ENCODE measurements around the gene CDK18. TPM values are rescaled to one million over a fixed set of nuclear protein-coding genes. Genes with fewer than 3 reads are reported as not detected.

Gene CDK18
- total RNA-seq, 1 experiment from 2014 or later, result 38.5 TPM

DNA sequence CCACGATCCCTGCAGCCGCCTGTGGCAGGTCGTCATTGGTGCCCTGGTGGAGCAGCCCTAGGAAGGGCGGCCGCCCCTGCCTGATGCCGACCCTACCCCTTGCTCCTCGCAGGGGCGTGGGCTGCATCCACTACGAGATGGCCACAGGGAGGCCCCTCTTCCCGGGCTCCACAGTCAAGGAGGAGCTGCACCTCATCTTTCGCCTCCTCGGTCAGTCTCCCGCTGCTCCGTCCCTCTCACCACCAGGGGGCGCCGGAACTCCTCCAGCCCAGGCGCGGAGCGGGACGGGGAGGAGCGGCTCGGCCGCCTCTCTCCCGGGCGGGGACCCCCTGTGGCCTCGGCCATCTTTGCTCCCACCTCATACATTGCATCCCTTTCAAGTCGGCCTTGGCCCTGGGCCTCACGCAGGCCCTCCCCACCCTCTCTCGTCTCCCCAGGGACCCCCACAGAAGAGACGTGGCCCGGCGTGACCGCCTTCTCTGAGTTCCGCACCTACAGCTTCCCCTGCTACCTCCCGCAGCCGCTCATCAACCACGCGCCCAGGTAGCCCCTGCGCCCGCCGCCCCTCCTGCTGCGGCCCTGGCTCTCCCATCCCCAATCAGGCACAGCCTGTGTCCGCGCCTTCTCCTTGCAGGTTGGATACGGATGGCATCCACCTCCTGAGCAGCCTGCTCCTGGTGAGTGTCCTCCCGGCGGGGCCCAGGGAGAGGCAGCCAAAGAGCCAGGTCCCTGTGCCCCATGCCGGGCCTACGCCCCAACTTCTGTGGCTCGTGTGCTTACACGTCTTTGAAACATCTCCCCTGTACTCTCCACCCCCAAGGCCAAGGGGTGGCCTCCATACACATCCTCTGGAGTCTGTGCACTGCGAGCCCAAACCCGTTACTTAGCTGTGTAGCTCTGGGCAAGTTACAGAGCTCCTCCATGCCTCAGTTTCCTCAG, 24.7 kb downstream of the CDK18 start:
- Histone ChIP-seq H3K23me2 (ENCODE audit: insufficient read length, low read depth, low read length, poor library complexity, severe bottlenecking) (no peaks in the 10 kb centered on the region), H2AFZ (ENCODE audit: low read length) (no peak overlapping the region), H2BK12ac (ENCODE audit: insufficient read length, low read depth, low read length) (no peak overlapping the region), H4K91ac (ENCODE audit: insufficient read length, low read depth, low read length) (no peak overlapping the region), H3K79me1 (ENCODE audit: insufficient read depth, low read depth, low read length, poor library complexity, severe bottlenecking) (no peaks in the 10 kb centered on the region), H3K18ac (ENCODE audit: insufficient read length, low read depth, low read length) (peak overlapping the region; percentile 15), H3K14ac (ENCODE audit: insufficient read depth, low read length) (no peak overlapping the region), H2AK5ac (ENCODE audit: insufficient read length, low read length) (no peak overlapping the region), H3K9me3 (ENCODE audit: control insufficient read depth, low read depth, low read length) (no peaks in the 10 kb centered on the region), H3K79me2 (ENCODE audit: insufficient read depth, low read length) (no peaks in the 10 kb centered on the region), H2BK5ac (ENCODE audit: insufficient read length, low read length) (no peak overlapping the region), H3K27ac (ENCODE audit: insufficient read length, low read depth, low read length) (no peak overlapping the region), H3K56ac (ENCODE audit: insufficient read length, low read depth, low read length) (no peak overlapping the region), H3K9ac (ENCODE audit: extremely low read depth, insufficient read length, low read length) (no peak overlapping the region), H3K4ac (ENCODE audit: low read depth, low read length) (no peak overlapping the region), H2BK120ac (ENCODE audit: low read depth, low read length, poor library complexity, severe bottlenecking) (no peak overlapping the region), H4K8ac (replicated peaks; ENCODE audit: insufficient read length, low read depth, low read length) (no peak overlapping the region), H4K5ac (ENCODE audit: insufficient read length, low read depth, low read length) (no peak overlapping the region), H3K27me3 (ENCODE audit: insufficient read depth, low read length) (no peaks in the 10 kb centered on the region), H4K20me1 (ENCODE audit: control insufficient read depth, insufficient read depth, insufficient read length) (no peaks in the 10 kb centered on the region), H2BK20ac (ENCODE audit: low read depth, low read length, poor library complexity, severe bottlenecking) (no peak overlapping the region), H3T11ph (ENCODE audit: low read length) (no peak overlapping the region), H2BK15ac (ENCODE audit: low read depth, low read length) (no peak overlapping the region), H3K23ac (ENCODE audit: insufficient read length, low read depth, low read length) (no peak overlapping the region), H3K4me1 (ENCODE audit: insufficient read depth, low read length) (no peaks in the 10 kb centered on the region), H3K4me2 (ENCODE audit: insufficient read depth, insufficient read length, low read length) (peak overlapping the region; percentile 8)
- H3K36me3 Mint-ChIP-seq (ENCODE audit: insufficient read depth in 1 of 3, low read depth in 3 of 3), result peaks cover 22 to 69% (median 42%) of the 10 kb centered on the region in 3 experiments; a peak in 6 of 7 replicates
- H3K9me3 Mint-ChIP-seq, result no peaks in the 10 kb centered on the region
- no peak overlapping the region for H3K27ac Mint-ChIP-seq
- peaks cover 9 to 21% of the 10 kb centered on the region in 2 experiments for H3K4me1 Mint-ChIP-seq
- TF ChIP-seq, protein P1, sequence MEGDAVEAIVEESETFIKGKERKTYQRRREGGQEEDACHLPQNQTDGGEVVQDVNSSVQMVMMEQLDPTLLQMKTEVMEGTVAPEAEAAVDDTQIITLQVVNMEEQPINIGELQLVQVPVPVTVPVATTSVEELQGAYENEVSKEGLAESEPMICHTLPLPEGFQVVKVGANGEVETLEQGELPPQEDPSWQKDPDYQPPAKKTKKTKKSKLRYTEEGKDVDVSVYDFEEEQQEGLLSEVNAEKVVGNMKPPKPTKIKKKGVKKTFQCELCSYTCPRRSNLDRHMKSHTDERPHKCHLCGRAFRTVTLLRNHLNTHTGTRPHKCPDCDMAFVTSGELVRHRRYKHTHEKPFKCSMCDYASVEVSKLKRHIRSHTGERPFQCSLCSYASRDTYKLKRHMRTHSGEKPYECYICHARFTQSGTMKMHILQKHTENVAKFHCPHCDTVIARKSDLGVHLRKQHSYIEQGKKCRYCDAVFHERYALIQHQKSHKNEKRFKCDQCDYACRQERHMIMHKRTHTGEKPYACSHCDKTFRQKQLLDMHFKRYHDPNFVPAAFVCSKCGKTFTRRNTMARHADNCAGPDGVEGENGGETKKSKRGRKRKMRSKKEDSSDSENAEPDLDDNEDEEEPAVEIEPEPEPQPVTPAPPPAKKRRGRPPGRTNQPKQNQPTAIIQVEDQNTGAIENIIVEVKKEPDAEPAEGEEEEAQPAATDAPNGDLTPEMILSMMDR (conservative IDR thresholded peaks at IDR 0.05), result peak; percentile 99
- H3K27me3 Mint-ChIP-seq (ENCODE audit: low read depth), result peaks cover 6% of the 10 kb centered on the region
- H3K4me3 Mint-ChIP-seq, result peak overlapping the region in 1 of 2 experiments; percentile 24; a peak in 2 of 5 replicates
- peak; percentile 90 for DNase-seq
- WGBS (ENCODE audit: extremely low coverage, insufficient read length, low lambda C conversion rate), result no CpG with 5 or more reads among the region's 53 CpGs
